HG03521 (cell line): ENCODE measurements around the gene SLC12A6.
A peak's percentile ranks its signal among the peaks of the same experiment; 100 is the strongest.
"Not testable (repeated sequence)": the region's sequence is repeated elsewhere in the genome, so short reads cannot be mapped to it uniquely, and the experiment has no call there.

Source experiments
- ATAC-seq: cut with Tn5 transposase; IDR thresholded peaks from one replicate; pipeline ENCODE4 v1.9.1; 2021; ENCODE audit warnings: mild to moderate bottlenecking, moderate library complexity; ENCODE audit not compliant: unreplicated experiment

SLC12A6 gene

GRCh38 chr15:34337557-34338306, at the start of gene SLC12A6:
TSS of gene SLC12A6 (minus strand) at chr15:34337781. CDS start at chr15:34336680, 1,101 bp downstream.
- peak; percentile 70 for ATAC-seq

DNA sequence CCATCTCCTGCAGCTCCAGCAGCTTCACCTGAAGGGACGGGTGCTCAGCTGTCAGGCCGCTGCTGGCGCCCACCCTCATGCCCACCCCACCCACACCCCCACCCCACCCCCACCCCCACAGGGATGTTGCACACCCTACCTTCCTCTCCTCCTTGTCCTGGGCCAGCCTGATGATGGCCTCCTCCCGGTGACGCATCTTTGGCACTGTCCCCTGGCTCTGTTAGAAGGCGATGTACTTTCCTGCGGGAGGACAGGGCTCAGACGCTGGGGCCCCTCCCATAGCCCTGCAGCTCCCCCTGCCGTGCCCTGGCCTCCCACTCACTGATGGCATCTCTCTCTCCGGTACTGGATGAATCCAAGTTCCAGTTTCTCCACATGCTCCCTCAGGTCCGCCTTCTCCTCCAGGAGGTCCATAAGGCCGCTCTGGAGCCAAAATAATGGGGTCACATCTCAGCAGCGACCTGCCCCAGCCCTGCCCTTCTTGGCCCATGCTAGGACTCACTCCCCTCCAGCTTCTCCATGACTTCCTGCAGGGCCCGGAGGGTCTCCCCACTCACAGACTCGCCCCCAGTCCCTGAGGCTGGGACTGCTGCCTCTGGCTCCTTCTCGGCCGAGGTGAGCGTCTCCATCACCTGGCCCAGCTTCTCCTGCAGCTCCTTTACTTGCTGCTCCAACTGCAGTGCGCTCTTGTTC, 44.4 kb upstream of the SLC12A6 start:
- ATAC-seq: not testable (repeated sequence)

DNA sequence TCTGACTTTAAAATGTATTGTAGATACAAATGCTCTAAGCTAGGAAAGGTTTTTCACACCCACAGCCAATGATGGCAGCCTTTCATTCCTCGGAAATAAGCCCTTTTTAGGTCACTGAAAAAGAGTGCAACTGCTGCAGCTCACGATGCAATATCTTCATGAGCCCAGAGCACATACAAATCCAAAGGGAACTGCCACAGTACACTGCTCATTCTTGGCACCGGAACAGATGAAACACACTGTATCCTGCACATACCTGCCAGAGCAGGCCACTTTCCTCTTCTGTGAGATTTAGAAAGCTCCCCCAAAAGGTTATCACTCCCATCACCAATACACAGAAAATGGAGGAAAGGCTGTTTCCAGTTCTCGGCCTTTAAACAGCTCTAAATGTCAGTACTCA, 42.9 kb upstream of the SLC12A6 start:
- ATAC-seq: not testable (repeated sequence)

GRCh38 chr15:34376856-34377255, 39.3 kb upstream of the SLC12A6 start:
- ATAC-seq: no peak

DNA sequence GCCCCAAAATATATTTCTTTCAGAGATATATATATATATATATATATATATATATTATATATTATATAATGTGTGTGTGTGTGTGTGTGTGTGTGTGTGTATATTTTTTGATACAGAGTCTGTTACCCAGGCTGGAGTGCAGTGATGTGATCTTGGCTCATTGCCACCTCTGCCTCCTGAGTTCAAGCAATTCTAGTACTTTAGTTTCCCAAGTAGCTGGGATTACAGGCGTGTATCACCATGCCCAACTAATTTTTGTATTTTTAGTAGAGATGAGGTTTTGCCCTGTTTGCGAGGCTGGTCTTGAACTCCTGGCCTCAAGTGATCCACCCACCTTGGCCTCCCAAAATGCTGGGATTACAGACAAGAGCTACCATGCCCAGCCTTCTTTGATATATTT, 38.0 kb upstream of the SLC12A6 start:
- ATAC-seq: not testable (repeated sequence)

GRCh38 chr15:34374816-34375215, 37.2 kb upstream of the SLC12A6 start:
- ATAC-seq: no peak

GRCh38 chr15:34373951-34374350, 36.4 kb upstream of the SLC12A6 start:
- ATAC-seq: no peak

DNA sequence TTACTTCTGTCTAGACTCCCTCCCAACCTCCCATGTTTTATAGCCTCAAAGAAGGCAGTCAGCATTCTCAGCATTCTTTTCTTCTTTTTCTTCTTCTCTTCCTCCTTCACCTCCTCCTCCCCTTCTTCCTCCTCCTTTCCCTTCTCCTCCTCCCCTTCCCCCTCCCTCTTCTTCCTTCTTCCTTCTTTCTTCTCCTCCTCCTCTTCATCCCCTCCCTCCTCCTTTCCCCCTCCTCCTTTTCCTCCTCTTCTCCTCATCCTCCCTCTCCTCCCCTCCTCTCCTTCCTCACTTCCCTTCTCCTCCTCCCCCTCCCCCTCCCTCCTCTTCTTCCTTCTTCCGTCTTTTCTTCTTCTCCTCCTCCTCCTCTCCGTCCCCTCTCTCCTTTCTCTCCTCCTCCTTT, 33.1 kb upstream of the SLC12A6 start:
- no peak for ATAC-seq

GRCh38 chr15:34370129-34370528, 32.5 kb upstream of the SLC12A6 start:
- no peak for ATAC-seq

- peak; percentile 79 for ATAC-seq
Measured at GRCh38 chr15:34367101-34368081, 29.8 kb upstream of the SLC12A6 start, which contains the start of gene LPCAT4. TSS of gene LPCAT4 (minus strand) at chr15:34367196. CDS start at chr15:34367100, 96 bp downstream.

GRCh38 chr15:34366271-34367065, 28.9 kb upstream of the SLC12A6 start:
- no peak for ATAC-seq

DNA sequence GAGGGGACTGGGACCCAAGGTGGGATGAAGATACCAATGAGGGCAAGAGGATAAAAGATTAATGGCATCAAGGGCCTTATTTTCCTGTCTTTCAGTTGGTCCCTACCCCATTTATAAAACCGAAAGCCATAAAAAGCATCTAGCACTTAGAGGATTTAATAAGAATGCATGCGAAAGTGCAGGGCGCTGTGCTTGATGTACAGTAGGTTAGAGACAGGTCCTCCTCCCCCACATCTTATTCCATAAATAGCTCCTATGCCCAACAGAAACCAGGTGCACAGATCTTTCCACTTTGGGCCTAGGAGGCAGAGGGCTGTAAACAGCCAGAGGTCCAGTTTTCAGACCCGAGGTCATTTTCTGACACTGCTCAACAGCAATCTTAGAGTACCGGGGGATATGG, 28.3 kb upstream of the SLC12A6 start:
- no peak for ATAC-seq

- no peak for ATAC-seq
Measured at GRCh38 chr15:34365091-34365825, 27.7 kb upstream of the SLC12A6 start.

GRCh38 chr15:34364041-34364440, 26.5 kb upstream of the SLC12A6 start:
- ATAC-seq: no peak

DNA sequence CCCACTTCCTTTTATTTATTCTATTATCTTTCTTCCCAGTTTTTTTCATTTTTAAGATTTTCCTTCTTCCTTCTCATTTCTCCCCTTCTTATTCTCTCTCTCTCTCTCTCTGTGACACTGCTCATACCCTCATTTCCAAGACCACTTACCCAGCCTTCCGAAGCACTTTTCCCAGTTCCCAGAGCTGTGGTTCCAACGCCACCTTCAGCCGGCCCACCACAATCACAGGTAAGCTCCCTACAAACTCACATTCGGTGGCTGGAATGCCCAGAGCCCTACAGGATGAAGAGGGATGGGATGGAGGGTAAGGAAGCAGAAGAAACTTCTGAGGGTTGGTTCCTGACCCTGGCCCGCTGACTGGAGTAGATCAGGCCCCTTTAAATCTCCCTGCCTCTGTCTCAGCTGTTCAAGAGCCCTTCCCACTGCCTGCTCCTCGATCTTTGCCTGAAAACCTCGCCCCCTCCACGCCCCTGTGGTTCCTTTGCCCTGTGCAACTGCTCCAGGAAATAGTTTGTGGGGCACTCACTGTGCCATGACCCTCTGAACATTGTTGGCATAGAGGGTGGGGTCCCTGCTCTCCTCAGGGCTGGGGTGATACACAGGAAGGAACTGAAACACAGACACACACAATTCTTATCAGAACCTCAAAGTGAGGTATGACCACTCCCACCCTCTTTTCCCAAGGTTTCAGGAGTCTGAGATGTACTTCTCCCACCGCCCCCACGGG, 24.6 kb upstream of the SLC12A6 start:
- ATAC-seq: no peak

- ATAC-seq: no peak
Measured at GRCh38 chr15:34361278-34361677, 23.7 kb upstream of the SLC12A6 start.

DNA sequence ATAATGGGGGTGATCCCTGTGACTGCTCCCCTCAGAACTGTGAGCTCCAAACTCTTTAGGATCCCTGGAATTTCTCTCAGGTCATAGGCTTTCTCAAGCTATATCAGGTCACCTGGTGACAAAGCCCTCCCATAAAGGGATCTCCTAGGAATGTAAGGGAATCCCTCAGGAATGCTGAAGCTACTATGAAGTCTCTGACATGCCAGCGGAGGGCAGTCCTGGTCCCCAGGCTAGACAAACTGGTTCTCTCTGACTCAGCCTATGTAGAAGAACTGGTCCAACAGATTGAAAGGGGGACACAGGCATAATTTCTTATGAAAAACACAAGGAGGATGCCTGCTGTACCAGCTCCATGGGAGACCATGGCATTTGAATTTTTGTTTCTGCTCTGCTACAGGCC, 22.7 kb upstream of the SLC12A6 start:
- no peak for ATAC-seq

- ATAC-seq: no peak
Measured at GRCh38 chr15:34359416-34359815, 21.8 kb upstream of the SLC12A6 start.

DNA sequence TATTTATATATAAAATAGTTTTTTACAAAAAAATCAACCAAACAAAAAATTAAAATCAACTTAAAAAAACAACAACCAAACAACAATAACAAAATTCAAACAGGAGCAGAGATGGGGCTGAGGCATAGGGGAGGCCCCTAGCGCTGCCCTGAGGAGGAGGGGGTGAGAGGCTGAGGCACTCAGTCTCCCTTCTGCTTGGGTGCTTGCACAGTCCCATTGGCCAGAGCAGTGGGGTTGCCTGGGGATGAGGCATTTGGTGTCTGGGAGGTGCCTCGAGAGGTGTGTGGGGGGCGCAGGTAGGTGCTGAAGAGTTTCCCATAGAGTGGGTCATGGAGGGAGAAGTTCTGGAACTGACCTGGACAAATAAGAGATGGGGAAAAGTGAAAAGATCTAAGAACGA, 21.4 kb upstream of the SLC12A6 start:
- ATAC-seq: no peak
